ENCODE data around the gene PCYT1A. TPM values are rescaled to one million over a fixed set of nuclear protein-coding genes. Genes with fewer than 3 reads are reported as not detected.

Gene PCYT1A
- total RNA-seq, 4 donors from 2014 or later: 90.5 to 123 (median 99.0) TPM

DNA sequence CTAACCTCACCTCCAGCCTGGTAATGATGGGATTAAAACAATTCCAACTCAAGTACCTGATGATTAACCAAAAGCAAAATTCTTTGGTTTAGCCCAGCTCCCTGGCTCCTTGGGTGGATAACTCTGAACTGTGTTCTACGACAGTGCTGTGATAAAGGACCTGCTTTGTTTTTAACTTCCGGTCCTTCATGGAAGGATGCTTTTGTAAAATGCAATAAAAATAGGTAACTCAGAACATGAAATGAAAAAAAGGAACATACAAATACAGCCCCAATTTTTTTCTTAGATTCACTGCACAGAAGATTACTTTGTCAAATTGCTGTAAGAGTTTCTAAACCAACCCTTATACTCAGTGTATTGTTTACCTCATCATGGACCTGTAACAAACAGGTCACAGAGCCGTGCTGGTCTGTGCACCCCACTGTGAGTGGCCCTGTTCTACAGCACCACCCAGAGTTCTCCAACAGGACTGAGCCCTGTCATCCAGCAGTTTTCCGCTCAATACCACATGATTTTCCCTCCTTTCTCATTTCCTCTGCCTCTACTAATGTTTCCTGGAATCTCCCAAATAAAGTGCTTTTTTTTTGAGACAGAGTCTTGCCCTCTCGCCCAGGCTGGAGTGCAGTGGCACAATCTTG lies 4.9 kb upstream of the PCYT1A start:
- TF ChIP-seq POLR2A (IDR thresholded peaks at IDR 0.05): no peak
- TF ChIP-seq, protein P1, sequence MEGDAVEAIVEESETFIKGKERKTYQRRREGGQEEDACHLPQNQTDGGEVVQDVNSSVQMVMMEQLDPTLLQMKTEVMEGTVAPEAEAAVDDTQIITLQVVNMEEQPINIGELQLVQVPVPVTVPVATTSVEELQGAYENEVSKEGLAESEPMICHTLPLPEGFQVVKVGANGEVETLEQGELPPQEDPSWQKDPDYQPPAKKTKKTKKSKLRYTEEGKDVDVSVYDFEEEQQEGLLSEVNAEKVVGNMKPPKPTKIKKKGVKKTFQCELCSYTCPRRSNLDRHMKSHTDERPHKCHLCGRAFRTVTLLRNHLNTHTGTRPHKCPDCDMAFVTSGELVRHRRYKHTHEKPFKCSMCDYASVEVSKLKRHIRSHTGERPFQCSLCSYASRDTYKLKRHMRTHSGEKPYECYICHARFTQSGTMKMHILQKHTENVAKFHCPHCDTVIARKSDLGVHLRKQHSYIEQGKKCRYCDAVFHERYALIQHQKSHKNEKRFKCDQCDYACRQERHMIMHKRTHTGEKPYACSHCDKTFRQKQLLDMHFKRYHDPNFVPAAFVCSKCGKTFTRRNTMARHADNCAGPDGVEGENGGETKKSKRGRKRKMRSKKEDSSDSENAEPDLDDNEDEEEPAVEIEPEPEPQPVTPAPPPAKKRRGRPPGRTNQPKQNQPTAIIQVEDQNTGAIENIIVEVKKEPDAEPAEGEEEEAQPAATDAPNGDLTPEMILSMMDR (IDR thresholded peaks at IDR 0.05 in 4 of 5, conservative IDR thresholded peaks at IDR 0.05 in 1 of 5): no peak
- Histone ChIP-seq H3K4me1 (peaks cover 0 to 4% of the 10 kb centered on the region in 2 donors), H3K27ac (no peak overlapping the region), H3K4me3 (no peak overlapping the region), H3K27me3 (no peaks in the 10 kb centered on the region), H3K9me3 (no peaks in the 10 kb centered on the region), H3K36me3 (no peaks in the 10 kb centered on the region)
- intact Hi-C loops (cut with DNase I; ENCODE audit: low total_unique reads) (no loop called here), in situ Hi-C loops (cut with MboI; ENCODE audit: low sequenced_read_pairs in 4 of 4) (no loop called here)
- ATAC-seq (no peak), DNase-seq (no peak)

DNA sequence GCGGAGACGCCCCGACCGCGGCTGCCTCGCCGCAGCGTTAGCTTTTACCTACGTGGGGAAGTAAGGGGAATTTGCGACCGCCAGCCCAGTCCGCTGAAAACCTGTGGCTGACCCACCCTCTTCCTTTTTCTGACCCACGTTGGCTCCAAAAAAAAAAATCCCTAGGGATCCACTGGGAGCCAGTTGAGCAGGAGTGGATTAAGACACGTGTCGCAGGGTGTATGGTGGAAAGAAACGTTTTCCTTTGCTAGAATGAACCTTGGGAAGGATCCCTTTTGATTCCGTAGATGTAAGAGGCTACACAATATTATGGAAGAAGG lies 575 bp upstream of the PCYT1A start:
- no peak for DNase-seq
- TF ChIP-seq, protein P1 (IDR thresholded peaks at IDR 0.05 in 4 of 5, conservative IDR thresholded peaks at IDR 0.05 in 1 of 5): no peak
- TF ChIP-seq POLR2A (IDR thresholded peaks at IDR 0.05): no peak
- in situ Hi-C loops (cut with MboI; ENCODE audit: low sequenced_read_pairs in 4 of 4): no loop called here
- intact Hi-C loops (cut with DNase I; ENCODE audit: low total_unique reads): no loop called here
- Histone ChIP-seq H3K27me3 (no peaks in the 10 kb centered on the region), H3K4me3 (peak overlapping the region; percentile 75 to 97 (median 93)), H3K9me3 (no peaks in the 10 kb centered on the region), H3K27ac (peak overlapping the region; percentile 98 to 100 (median 99)), H3K4me1 (peaks cover 35 to 39% of the 10 kb centered on the region in 2 donors), H3K36me3 (no peaks in the 10 kb centered on the region)
- peak; percentile 25 to 34 for ATAC-seq

DNA sequence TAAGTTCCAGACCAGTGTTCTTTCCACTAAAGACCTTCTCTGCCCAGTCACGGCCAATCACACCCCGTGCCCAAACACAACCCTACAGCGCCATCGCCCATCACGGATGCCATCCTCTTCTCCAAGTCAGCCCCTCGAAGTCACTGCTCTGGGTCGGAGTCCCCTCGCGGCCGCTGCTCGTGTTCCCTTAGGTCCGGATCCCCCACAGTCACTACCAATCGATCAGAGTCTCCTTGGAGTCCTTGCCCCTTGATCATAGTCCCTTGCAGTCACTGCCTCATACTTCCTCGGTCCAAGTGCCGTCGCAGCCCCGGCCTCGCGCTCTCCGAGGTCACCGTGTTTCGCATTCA lies 461 bp downstream of the PCYT1A start:
- Histone ChIP-seq H3K27ac (peak overlapping the region; percentile 98 to 100 (median 99)), H3K4me1 (peaks cover 44 to 47% of the 10 kb centered on the region in 2 donors), H3K9me3 (no peaks in the 10 kb centered on the region), H3K27me3 (no peaks in the 10 kb centered on the region), H3K4me3 (peak overlapping the region; percentile 75 to 97 (median 93)), H3K36me3 (no peaks in the 10 kb centered on the region)
- DNase-seq: peak in 1 of 2 donors; percentile 12
- intact Hi-C loops (cut with DNase I; ENCODE audit: low total_unique reads): loop anchor here (1.0 kb wide), 2 partner anchors 216 to 452 kb away; partner anchors contain the start of genes PAK2 and RNF168
- TF ChIP-seq, protein P1 (IDR thresholded peaks at IDR 0.05 in 4 of 5, conservative IDR thresholded peaks at IDR 0.05 in 1 of 5): no peak
- no peak for TF ChIP-seq POLR2A (IDR thresholded peaks at IDR 0.05)
- ATAC-seq: peak; percentile 18 to 40
- in situ Hi-C loops (cut with MboI; ENCODE audit: low sequenced_read_pairs in 4 of 4): no loop called here

DNA sequence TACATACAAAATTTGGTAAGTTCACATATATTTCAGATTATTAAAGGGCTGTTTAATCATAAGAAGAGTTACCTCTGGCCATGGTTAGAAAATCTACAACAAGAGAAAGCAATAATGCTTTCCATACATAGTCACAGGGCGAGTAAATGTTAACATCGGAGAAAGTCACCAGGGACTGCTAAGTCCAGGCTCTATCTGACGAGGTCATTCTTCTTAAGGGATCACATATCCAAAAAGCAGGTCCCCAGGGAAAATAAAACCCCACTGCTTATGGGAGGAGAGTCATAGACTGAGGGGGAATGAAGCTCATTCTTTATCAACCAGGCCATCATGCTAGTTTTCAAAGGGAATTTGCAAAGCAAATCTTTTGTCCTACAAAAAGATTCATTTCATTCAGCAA lies 3.1 kb downstream of the PCYT1A start:
- Histone ChIP-seq H3K4me1 (peaks cover 70 to 71% of the 10 kb centered on the region in 2 donors), H3K4me3 (no peak overlapping the region), H3K27me3 (no peaks in the 10 kb centered on the region), H3K9me3 (no peaks in the 10 kb centered on the region), H3K36me3 (no peaks in the 10 kb centered on the region), H3K27ac (peak overlapping the region; percentile 98 to 100 (median 99))
- ATAC-seq (no peak), DNase-seq (no peak)
- TF ChIP-seq, protein P1 (IDR thresholded peaks at IDR 0.05 in 4 of 5, conservative IDR thresholded peaks at IDR 0.05 in 1 of 5): no peak
- no peak for TF ChIP-seq POLR2A (IDR thresholded peaks at IDR 0.05)
- in situ Hi-C loops (cut with MboI; ENCODE audit: low sequenced_read_pairs in 4 of 4): no loop called here
- intact Hi-C loops (cut with DNase I; ENCODE audit: low total_unique reads): no loop called here

DNA sequence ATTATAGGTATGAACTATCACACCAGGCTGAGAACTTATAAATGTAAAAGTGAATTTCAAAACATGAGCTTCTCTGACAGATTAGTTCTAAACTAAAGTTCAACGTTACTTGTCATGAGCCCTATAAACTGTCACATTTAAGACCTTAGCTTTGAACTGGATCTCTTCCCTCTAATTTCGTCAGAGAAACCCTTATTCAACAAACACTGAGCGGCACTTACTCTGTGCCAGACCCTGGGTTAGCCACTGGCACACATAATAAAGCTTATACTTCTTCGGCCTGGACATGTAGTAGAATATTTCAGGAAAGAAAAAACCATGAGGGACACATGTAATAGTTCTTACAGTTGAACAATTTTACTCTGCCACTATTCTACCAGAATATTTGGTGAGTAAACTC lies 5.6 kb downstream of the PCYT1A start:
- no peaks in the 10 kb centered on the region for H3K9me3 ChIP-seq
- peak overlapping the region; percentile 98 to 100 (median 99) for H3K27ac ChIP-seq
- DNase-seq: no peak
- peak in 1 of 2 donors; percentile 8 for ATAC-seq
- peaks cover 79% of the 10 kb centered on the region in 2 donors for H3K4me1 ChIP-seq
- intact Hi-C loops (cut with DNase I; ENCODE audit: low total_unique reads): no loop called here
- TF ChIP-seq POLR2A (IDR thresholded peaks at IDR 0.05): no peak
- TF ChIP-seq, protein P1 (IDR thresholded peaks at IDR 0.05 in 4 of 5, conservative IDR thresholded peaks at IDR 0.05 in 1 of 5): no peak
- H3K36me3 ChIP-seq: no peaks in the 10 kb centered on the region
- H3K4me3 ChIP-seq: no peak overlapping the region
- in situ Hi-C loops (cut with MboI; ENCODE audit: low sequenced_read_pairs in 4 of 4): no loop called here
- no peaks in the 10 kb centered on the region for H3K27me3 ChIP-seq
